Measurements from ENCODE around the gene MST1. TPM values are rescaled to one million over a fixed set of nuclear protein-coding genes. Genes with fewer than 3 reads are reported as not detected.

MST1 gene
- total RNA-seq, 4 donors from 2014 or later, result 12.2 to 116 (median 15.1) TPM

DNA sequence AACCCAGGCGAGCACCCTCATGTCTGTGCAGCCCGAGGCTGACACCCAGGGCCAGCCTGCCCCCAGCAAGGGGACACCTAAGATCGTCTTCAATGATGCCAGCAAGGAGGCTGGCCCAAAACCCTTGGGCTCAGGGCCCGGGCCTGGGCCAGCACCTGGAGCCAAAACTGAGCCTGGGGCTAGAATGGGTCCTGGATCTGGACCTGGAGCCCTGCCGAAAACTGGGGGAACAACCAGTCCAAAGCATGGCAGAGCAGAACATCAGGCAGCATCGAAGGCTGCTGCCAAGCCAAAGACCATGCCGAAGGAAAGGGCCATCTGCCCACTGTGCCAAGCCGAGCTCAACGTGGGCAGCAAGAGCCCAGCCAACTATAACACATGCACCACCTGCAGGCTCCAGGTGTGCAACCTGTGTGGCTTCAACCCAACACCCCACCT, 46.5 kb downstream of the MST1 start:
- Histone ChIP-seq H3K4me3 (no peak overlapping the region), H3K36me3 (no peaks in the 10 kb centered on the region), H3K4me1 (no peaks in the 10 kb centered on the region), H3K27me3 (no peaks in the 10 kb centered on the region), H3K9me3 (no peaks in the 10 kb centered on the region), H3K27ac (no peak overlapping the region)
- no peak for DNase-seq
- WGBS, 2 donors (ENCODE audit: low coverage in 1 of 2), result 84% methylated on average over 7 of the region's 9 CpGs; no CpG with 5 or more reads in 1 of the 2 donors
- TF ChIP-seq, protein P1, sequence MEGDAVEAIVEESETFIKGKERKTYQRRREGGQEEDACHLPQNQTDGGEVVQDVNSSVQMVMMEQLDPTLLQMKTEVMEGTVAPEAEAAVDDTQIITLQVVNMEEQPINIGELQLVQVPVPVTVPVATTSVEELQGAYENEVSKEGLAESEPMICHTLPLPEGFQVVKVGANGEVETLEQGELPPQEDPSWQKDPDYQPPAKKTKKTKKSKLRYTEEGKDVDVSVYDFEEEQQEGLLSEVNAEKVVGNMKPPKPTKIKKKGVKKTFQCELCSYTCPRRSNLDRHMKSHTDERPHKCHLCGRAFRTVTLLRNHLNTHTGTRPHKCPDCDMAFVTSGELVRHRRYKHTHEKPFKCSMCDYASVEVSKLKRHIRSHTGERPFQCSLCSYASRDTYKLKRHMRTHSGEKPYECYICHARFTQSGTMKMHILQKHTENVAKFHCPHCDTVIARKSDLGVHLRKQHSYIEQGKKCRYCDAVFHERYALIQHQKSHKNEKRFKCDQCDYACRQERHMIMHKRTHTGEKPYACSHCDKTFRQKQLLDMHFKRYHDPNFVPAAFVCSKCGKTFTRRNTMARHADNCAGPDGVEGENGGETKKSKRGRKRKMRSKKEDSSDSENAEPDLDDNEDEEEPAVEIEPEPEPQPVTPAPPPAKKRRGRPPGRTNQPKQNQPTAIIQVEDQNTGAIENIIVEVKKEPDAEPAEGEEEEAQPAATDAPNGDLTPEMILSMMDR (IDR thresholded peaks at IDR 0.05), result no peak
- no peak for TF ChIP-seq POLR2A (IDR thresholded peaks at IDR 0.05)
- no peak for TF ChIP-seq EP300 (IDR thresholded peaks at IDR 0.05; ENCODE audit: low read depth)
- TF ChIP-seq POLR2AphosphoS5 (IDR thresholded peaks at IDR 0.05), result no peak
- intact Hi-C loops (cut with DNase I; ENCODE audit: low total_unique reads), result no loop called here
- in situ Hi-C loops (cut with MboI; ENCODE audit: low pct_ligation_motif_present in 1 of 4, low pct_unique_long_range_greater_than_20kb in 1 of 4, low sequenced_read_pairs in 3 of 4), result no loop called here

DNA sequence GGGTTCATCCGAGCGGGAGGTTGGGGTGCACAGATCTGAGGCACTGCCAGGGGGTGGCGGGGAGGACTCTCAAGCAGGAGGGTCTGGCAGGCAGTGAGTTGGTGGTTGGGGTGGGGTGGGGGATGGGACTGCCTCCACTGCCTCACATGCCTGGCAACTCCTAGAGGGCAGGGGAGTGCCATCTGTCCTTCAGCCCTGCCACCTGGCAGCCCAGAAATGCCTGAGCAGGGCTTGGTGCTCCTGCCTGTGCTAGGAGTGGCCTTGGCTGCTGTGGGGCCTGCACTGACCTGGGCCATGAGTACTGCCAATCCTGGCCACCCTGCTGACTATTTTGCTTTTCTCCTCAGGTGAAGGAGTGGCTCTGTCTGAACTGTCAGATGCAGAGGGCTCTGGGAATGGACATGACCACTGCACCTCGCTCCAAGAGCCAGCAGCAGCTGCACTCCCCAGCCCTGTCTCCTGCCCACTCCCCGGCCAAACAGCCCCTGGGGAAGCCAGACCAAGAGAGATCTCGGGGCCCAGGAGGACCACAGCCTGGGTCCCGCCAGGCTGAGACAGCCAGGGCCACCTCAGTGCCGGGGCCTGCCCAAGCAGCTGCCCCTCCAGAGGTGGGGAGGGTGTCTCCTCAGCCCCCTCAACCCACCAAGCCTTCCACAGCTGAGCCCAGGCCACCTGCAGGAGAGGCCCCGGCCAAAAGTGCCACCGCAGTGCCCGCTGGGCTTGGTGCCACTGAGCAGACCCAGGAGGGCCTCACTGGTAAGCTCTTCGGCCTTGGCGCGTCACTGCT, 47.2 kb downstream of the MST1 start:
- WGBS, 2 donors (ENCODE audit: low coverage in 1 of 2), result 90% methylated on average over 12 of the region's 14 CpGs; no CpG with 5 or more reads in 1 of the 2 donors
- H3K27me3 ChIP-seq, result no peaks in the 10 kb centered on the region
- no peaks in the 10 kb centered on the region for H3K36me3 ChIP-seq
- H3K4me3 ChIP-seq, result no peak overlapping the region
- H3K4me1 ChIP-seq, result no peaks in the 10 kb centered on the region
- TF ChIP-seq EP300 (IDR thresholded peaks at IDR 0.05; ENCODE audit: low read depth) (no peak), POLR2A (IDR thresholded peaks at IDR 0.05) (no peak), POLR2AphosphoS5 (IDR thresholded peaks at IDR 0.05) (no peak)
- TF ChIP-seq, protein P1 (IDR thresholded peaks at IDR 0.05), result no peak
- intact Hi-C loops (cut with DNase I; ENCODE audit: low total_unique reads), result no loop called here
- no peak overlapping the region for H3K27ac ChIP-seq
- H3K9me3 ChIP-seq, result no peaks in the 10 kb centered on the region
- no peak for DNase-seq
- in situ Hi-C loops (cut with MboI; ENCODE audit: low pct_ligation_motif_present in 1 of 4, low pct_unique_long_range_greater_than_20kb in 1 of 4, low sequenced_read_pairs in 3 of 4), result no loop called here

DNA sequence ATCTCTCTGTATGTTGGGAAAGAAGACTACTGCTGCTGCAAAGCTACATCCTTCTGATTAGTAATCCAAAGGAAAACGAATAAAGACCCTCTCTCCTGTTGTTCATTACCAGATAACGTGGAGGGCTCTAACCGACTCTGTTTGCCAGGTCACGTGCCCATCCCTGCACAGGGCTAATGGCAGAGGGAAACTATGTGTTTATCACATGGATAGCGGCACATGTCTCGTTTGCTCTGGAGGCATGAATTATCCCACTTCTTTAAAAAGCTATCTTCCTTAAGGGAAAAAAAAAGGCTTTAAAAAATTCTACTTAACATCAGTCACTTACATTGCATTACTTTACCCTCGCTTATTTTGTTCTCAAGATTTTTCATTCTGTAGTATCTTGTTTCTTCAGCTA, 48.0 kb downstream of the MST1 start:
- intact Hi-C loops (cut with DNase I; ENCODE audit: low total_unique reads), result no loop called here
- Histone ChIP-seq H3K9me3 (no peaks in the 10 kb centered on the region), H3K27me3 (no peaks in the 10 kb centered on the region), H3K4me1 (no peaks in the 10 kb centered on the region), H3K27ac (no peak overlapping the region), H3K4me3 (no peak overlapping the region), H3K36me3 (no peaks in the 10 kb centered on the region)
- 67 to 80% methylated on average over 5 to 7 of the region's 7 CpGs for WGBS, 2 donors (ENCODE audit: low coverage in 1 of 2)
- TF ChIP-seq POLR2AphosphoS5 (IDR thresholded peaks at IDR 0.05), result no peak
- no peak for TF ChIP-seq EP300 (IDR thresholded peaks at IDR 0.05; ENCODE audit: low read depth)
- TF ChIP-seq, protein P1 (IDR thresholded peaks at IDR 0.05), result no peak
- no peak for TF ChIP-seq POLR2A (IDR thresholded peaks at IDR 0.05)
- DNase-seq, result no peak
- in situ Hi-C loops (cut with MboI; ENCODE audit: low pct_ligation_motif_present in 1 of 4, low pct_unique_long_range_greater_than_20kb in 1 of 4, low sequenced_read_pairs in 3 of 4), result no loop called here

DNA sequence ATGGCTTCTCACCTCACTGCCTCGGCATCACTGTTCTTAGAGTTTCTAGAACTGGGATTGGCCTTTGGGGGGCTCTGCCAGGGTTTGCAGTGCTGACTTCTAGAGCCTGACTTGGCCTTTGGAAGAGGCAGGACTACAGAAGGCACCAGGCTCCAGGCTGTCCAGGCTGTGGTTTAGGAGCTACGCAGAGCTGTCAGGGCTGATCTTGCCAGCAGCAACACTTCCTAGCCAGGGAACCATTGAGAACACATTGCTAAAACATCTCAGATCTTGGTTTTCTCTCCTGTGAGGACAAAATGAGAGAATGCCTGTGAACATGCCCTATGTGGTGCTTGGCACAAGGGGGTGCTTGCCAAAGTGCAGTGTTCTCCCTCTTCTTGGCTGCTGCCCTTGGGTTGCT, 49.7 kb downstream of the MST1 start:
- in situ Hi-C loops (cut with MboI; ENCODE audit: low pct_ligation_motif_present in 1 of 4, low pct_unique_long_range_greater_than_20kb in 1 of 4, low sequenced_read_pairs in 3 of 4) (loop anchor here in 1 of 4 donors (10.0 kb wide), 1 partner anchor 65 kb away; no protein-coding TSS in a partner anchor), intact Hi-C loops (cut with DNase I; ENCODE audit: low total_unique reads) (no loop called here)
- Histone ChIP-seq H3K4me3 (no peak overlapping the region), H3K36me3 (no peaks in the 10 kb centered on the region), H3K9me3 (no peaks in the 10 kb centered on the region), H3K4me1 (no peaks in the 10 kb centered on the region), H3K27me3 (no peaks in the 10 kb centered on the region), H3K27ac (no peak overlapping the region)
- DNase-seq, result no peak
- TF ChIP-seq, protein P1 (IDR thresholded peaks at IDR 0.05), result no peak
- TF ChIP-seq EP300 (IDR thresholded peaks at IDR 0.05; ENCODE audit: low read depth) (no peak), POLR2A (IDR thresholded peaks at IDR 0.05) (no peak), POLR2AphosphoS5 (IDR thresholded peaks at IDR 0.05) (no peak)
- WGBS, 2 donors (ENCODE audit: low coverage in 1 of 2), result 94% methylated on average over 2 of the region's 2 CpGs; no CpG with 5 or more reads in 1 of the 2 donors

All from transverse colon (tissue), 4 donors.